SK-N-MC (cell line): ENCODE results near the gene FOXP2.
"Not testable (repeated sequence)": the region's sequence is repeated elsewhere in the genome, so short reads cannot be mapped to it uniquely, and the experiment has no call there.

Source experiments
- DNase-seq: peaks from one replicate; pipeline ENCODE4 v3.0.0-alpha.2; 2011; ENCODE audit warnings: low read depth, low spot score
- H3K27ac ChIP-seq: fragments of 200-600 bp; sonication (generic); 2 replicates; pipeline ENCODE4 v1.5.1; 2016; ENCODE audit warnings: mixed run types
- H3K36me3 ChIP-seq: fragments of 200-600 bp; sonication (generic); 2 replicates; pipeline ENCODE4 v1.6.1; 2017; ENCODE audit warnings: antibody characterized with exemption, low read length, mixed read lengths; ENCODE audit not compliant: insufficient read depth
- H3K4me3 ChIP-seq: fragments of 200-600 bp; sonication (generic); 2 replicates; pipeline ENCODE4 v1.5.1; 2016
- H3K9ac ChIP-seq: fragments of 200-600 bp; sonication (generic); 2 replicates; pipeline ENCODE4 v1.8.0; 2017; ENCODE audit warnings: mixed run types, mixed read lengths; ENCODE audit not compliant: insufficient read length
- H3K9me3 ChIP-seq: fragments of 200-600 bp; sonication (generic); 2 replicates; pipeline ENCODE4 v1.6.1; 2017; ENCODE audit warnings: low read depth, mild to moderate bottlenecking, antibody characterized with exemption, low read length, moderate library complexity, mixed read lengths
- EZH2 ChIP-seq: fragments of 200-600 bp; sonication (generic); IDR thresholded peaks from one replicate; pipeline ENCODE4 v1.6.1; 2017; ENCODE audit warnings: antibody characterized with exemption
- FOXP2 ChIP-seq: optimal IDR thresholded peaks from 2 replicates; pipeline ENCODE3; 2011; ENCODE audit warnings: mild to moderate bottlenecking, moderate library complexity; ENCODE audit not compliant: insufficient read depth; ENCODE audit errors: extremely low read length, control extremely low read depth
- POLR2AphosphoS5 ChIP-seq: IDR thresholded peaks from 2 replicates; pipeline ENCODE4 v1.6.1; 2012; ENCODE audit warnings: mild to moderate bottlenecking, low read depth, low read length, borderline replicate concordance

FOXP2 gene

GRCh38 chr7:114414156-114415063, at the start of gene FOXP2:
FOXP2 (plus strand) TSS chr7:114414815; CDS start chr7:114426512, 11,697 bp downstream.
- no peak for TF ChIP-seq EZH2
- peak; percentile 12 for TF ChIP-seq FOXP2
- 0 out of 2 replicates have a peak, but pooled peaks have one; percentile 0 for TF ChIP-seq POLR2AphosphoS5
- Histone ChIP-seq H3K27ac (peak within 1 kb of the TSS; percentile 90), H3K9me3 (no peaks in the 10 kb centered on the region), H3K4me3 (peak within 1 kb of the TSS; percentile 78), H3K9ac (peak within 1 kb of the TSS; percentile 77), H3K36me3 (no peaks in the 10 kb centered on the region)
- no peak for DNase-seq

DNA sequence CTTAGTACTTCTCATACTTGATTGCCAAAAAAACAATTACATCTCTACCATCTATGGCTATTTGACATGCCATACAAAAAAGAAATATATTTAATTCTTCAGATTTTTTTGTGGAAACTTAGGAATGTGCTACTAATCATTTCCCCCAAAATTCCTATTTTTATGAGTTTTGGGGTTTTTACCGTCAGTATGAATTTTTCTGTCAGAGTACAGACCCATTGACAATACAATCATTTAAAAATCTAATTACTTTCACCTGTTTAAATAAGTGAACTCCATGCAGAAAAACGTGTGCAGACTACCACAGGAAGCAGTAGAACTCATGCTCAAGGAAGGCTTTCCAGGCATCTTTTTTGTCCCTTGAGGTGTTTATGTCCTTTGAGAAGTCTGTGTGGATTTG, 48.8 kb upstream of the FOXP2 start:
- TF ChIP-seq POLR2AphosphoS5, result no peak
- no peak for TF ChIP-seq FOXP2
- no peak for TF ChIP-seq EZH2
- no peaks in the 10 kb centered on the region for H3K9me3 ChIP-seq
- H3K4me3 ChIP-seq, result 0 out of 2 replicates have a peak overlapping the region, but pooled peaks have one; percentile 11
- DNase-seq, result no peak
- no peaks in the 10 kb centered on the region for H3K36me3 ChIP-seq
- peak overlapping the region; percentile 73 for H3K27ac ChIP-seq
- H3K9ac ChIP-seq, result peak overlapping the region; percentile 6

GRCh38 chr7:114368492-114368891, 46.1 kb upstream of the FOXP2 start:
- Histone ChIP-seq H3K9me3 (no peaks in the 10 kb centered on the region), H3K27ac (no peak overlapping the region), H3K9ac (no peak overlapping the region), H3K4me3 (no peak overlapping the region), H3K36me3 (no peaks in the 10 kb centered on the region)
- TF ChIP-seq POLR2AphosphoS5, result no peak
- no peak for DNase-seq

DNA sequence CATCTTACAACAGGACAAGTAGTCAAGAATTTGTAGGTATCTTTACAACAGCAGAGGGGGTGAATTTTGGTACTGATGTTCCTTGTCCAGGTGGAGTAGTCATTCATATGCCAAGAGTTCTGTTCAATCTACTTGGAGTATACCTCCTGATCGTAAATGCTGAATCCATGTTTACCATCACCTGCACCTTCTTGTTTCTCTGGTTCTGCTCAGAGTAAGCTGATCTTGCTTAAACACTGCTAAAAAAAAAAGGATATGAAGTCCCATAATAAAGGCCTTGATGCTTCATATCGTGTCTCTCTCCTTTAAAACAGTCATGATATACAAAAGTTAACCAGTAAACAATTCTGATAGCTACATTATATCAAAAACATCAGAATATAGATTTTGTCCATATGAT, 45.3 kb upstream of the FOXP2 start:
- TF ChIP-seq POLR2AphosphoS5, result no peak
- no peak for TF ChIP-seq EZH2
- TF ChIP-seq FOXP2, result no peak
- DNase-seq, result no peak
- H3K4me3 ChIP-seq, result no peak overlapping the region
- no peak overlapping the region for H3K9ac ChIP-seq
- H3K36me3 ChIP-seq, result no peaks in the 10 kb centered on the region
- no peak overlapping the region for H3K27ac ChIP-seq
- no peaks in the 10 kb centered on the region for H3K9me3 ChIP-seq

- Histone ChIP-seq H3K9me3 (no peaks in the 10 kb centered on the region), H3K36me3 (no peaks in the 10 kb centered on the region), H3K9ac (no peak overlapping the region), H3K4me3 (no peak overlapping the region), H3K27ac (no peak overlapping the region)
- TF ChIP-seq FOXP2 (no peak), EZH2 (no peak), POLR2AphosphoS5 (no peak)
- no peak for DNase-seq
Observed at GRCh38 chr7:114372619-114373018, 42.0 kb upstream of the FOXP2 start.

- no peaks in the 10 kb centered on the region for H3K36me3 ChIP-seq
- H3K9ac ChIP-seq, result no peak overlapping the region
- DNase-seq, result no peak
- TF ChIP-seq POLR2AphosphoS5, result no peak
- no peak overlapping the region for H3K4me3 ChIP-seq
- no peaks in the 10 kb centered on the region for H3K9me3 ChIP-seq
- H3K27ac ChIP-seq, result no peak overlapping the region
Observed at GRCh38 chr7:114375907-114376306, 38.7 kb upstream of the FOXP2 start.

- not testable (repeated sequence) for DNase-seq, H3K9me3 ChIP-seq, H3K9ac ChIP-seq, H3K27ac ChIP-seq, H3K36me3 ChIP-seq, H3K4me3 ChIP-seq
Observed at GRCh38 chr7:114383946-114384345, 30.7 kb upstream of the FOXP2 start.

- H3K9ac ChIP-seq, DNase-seq, H3K36me3 ChIP-seq, H3K27ac ChIP-seq, H3K9me3 ChIP-seq, H3K4me3 ChIP-seq: not testable (repeated sequence)
Observed at GRCh38 chr7:114384346-114384745, 30.3 kb upstream of the FOXP2 start.

GRCh38 chr7:114388021-114388420, 26.6 kb upstream of the FOXP2 start:
- Histone ChIP-seq H3K4me3 (no peak overlapping the region), H3K36me3 (no peaks in the 10 kb centered on the region), H3K27ac (no peak overlapping the region), H3K9me3 (no peaks in the 10 kb centered on the region), H3K9ac (no peak overlapping the region)
- TF ChIP-seq FOXP2 (no peak), POLR2AphosphoS5 (no peak), EZH2 (no peak)
- DNase-seq, result no peak
